Activated CD4-positive, alpha-beta T cell treated with anti-CD3 and anti-CD28 coated beads, Interleukin-2, Interleukin-4, amounts not matched to agents 100 ng/mL and 50 ng/mL, durations not matched to agents 16 hours and 8 hours (primary cell): ENCODE measurements around the gene OR8B4.
"Not testable (repeated sequence)": the region's sequence is repeated elsewhere in the genome, so short reads cannot be mapped to it uniquely, and the experiment has no call there.

Source experiments
- DNase-seq: peaks from one replicate; pipeline ENCODE4 v3.0.0-alpha.2; 2020; ENCODE audit warnings: low spot score

OR8B4 gene

DNA sequence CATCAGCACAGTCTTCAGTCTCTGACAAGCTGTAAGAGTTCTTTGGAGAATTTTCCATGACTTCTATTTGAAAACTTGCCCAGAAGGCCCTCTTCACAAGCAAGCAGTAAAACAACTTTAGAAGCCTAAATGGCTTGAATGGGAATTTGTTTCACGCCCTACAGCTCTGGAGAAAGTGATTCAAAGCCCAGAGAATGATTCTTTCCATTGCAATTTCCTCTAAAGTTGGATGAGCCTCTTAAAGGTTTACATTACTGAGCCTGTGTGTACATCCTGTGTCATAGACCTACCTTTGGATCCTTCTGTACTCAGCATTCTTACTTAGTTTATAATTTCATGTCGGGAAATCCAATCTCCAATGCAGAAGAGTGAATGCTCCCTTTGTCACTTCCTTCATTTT is 19.1 kb downstream of the OR8B4 start:
- no peak for DNase-seq

DNA sequence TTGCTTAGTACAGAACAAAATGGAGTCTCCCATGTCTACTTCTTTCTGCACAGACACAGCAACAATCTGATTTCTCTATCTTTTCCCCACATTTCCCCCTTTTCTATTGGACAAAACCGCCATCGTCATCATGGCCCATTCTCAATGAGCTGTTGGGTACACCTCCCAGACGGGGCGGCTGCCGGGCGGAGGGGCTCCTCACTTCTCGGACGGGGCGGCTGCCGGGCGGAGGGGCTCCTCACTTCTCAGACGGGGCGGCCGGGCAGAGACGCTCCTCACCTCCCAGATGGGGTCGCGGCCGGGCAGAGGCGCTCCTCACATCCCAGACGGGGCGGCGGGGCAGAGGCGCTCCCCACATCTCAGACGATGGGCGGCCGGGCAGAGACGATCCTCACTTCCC is 21.5 kb downstream of the OR8B4 start:
- not testable (repeated sequence) for DNase-seq

DNA sequence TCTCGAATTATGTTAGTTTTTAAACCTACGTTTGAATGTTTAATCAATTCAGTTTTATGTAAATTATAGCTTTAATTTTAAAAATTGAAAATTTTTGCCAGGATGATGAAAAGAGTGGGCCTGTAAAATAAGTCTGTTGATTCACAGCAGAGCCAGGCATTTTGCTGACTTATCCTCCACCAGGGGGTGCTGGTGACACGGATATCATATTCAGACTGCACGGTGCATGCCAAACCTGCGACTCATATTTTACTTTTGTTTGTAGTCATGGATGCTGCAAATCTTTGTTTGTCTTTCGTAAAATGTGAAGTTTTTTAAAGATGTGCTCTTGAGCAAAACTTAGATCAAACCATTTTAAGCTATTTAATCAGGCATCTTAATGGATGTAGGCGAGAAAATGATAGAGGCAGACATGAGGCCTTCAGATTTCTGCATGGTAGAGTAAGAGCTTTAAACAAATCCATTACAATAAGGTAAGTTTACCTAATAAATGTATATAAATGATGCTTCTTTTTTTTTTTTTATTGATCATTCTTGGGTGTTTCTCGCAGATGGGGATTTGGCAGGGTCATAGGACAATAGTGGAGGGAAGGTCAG is 22.2 kb downstream of the OR8B4 start:
- DNase-seq, result peak; percentile 81

DNA sequence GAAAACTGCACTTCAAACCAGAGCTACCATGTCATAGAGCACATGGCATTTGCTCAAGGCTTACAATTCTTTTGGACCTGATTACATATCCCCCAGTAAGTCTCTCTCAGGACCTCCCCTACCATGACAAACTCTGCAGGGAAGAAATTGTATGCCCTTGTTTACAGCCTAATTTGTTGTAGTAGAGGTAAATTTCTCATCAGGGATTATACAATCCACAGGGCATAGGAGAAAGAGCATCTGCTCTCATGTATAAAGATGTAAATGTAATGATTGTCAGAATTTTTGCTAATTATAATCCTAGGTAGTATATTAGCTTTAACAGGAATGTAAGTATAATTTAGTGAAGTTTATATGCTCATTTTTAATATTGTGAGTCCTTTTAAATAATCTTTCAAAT is 25.7 kb downstream of the OR8B4 start, which contains the start of gene OR8B3:
OR8B3 (minus strand) TSS at position 101 of the 400 bp plus-strand sequence. CDS start 1,673 bp downstream, outside the sequence.
- no peak for DNase-seq

DNA sequence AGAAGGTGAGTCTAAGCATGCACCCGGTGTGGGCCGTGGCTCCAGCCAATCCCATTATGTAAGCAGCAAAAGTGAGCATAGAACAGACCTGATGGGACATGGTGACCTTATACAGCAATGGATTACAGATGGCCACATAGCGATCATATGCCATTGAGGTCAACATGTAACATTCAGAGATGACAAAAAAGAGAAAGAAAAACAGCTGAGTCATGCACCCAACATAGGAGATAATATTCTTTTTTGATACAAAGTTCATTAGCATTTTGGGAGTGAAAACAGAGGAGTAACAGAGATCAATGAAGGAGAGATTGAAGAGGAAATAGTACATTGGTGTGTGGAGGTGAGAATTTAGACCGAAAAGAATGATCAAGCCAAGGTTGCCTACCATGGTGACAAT is 27.8 kb downstream of the OR8B4 start:
- DNase-seq, result not testable (repeated sequence)

DNA sequence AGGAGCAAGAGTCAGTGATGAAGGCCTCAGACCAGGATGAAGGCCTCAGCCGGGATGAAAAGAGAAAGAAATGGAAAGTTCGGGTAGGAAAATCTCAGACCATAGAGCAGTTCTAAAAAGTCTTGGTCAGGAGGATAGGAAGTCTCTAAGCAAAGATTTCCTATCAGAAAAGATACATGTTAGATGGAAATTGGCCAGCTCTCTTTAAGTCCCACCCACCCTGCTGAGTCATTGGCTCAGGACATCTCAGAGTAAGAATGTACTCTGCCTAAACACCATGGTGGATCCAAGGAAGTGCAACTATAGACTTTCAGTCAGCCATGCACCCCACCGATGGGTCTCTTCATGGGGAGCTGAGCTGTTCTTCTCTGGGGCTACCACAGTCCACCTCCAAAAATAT is 30.3 kb downstream of the OR8B4 start:
- DNase-seq, result no peak

DNA sequence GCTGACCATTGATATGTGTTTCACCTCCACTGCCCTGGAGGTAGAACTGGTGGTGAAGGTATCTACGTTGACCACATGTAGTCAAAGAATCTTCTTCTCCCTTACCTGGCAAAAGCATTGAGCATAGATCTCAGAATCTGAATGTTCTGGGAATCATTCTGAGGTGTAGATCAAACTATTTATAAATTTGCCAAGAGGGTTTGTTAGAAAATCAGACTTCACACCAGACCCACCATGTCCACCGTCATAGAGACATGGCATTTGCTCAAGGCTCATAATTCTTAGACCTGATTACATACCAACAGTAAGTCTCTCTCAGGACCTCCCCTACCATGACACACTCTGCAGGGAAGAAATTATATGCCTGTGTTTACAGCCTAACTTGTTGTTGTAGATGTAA is 40.3 kb downstream of the OR8B4 start, which contains the start of gene OR8B2:
OR8B2 (minus strand) TSS at position 101 of the 400 bp plus-strand sequence. CDS start 1,156 bp downstream, outside the sequence.
- DNase-seq, result no peak

DNA sequence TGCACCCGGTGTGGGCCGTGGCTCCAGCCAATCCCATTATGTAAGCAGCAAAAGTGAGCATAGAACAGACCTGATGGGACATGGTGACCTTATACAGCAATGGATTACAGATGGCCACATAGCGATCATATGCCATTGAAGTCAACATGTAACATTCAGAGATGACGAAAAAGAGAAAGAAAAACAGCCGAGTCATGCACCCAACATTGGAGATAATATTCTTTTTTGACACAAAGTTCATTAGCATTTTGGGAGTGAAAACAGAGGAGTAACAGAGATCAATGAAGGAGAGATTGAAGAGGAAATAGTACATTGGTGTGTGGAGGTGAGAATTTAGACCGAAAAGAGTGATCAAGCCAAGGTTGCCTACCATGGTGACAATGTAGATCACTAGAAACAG is 41.8 kb downstream of the OR8B4 start:
- not testable (repeated sequence) for DNase-seq

DNA sequence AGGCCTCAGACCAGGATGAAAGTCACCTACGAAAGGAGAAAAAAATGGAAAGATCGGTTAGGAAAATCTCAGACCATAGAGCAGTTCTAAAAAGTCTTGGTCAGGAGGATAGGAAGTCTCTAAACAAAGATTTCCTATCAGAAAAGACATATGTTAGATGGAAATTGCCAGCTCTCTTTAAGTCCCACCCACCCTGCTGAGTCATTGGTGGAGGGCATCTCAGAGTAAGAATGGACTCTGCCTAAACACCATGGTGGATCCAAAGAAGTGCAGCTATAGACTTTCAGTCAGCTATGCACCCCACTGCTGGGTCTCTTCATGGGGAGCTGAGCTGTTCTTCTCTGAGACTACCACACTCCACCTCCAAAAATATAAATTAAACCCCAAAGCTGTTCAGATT is 44.1 kb downstream of the OR8B4 start:
- no peak for DNase-seq

DNA sequence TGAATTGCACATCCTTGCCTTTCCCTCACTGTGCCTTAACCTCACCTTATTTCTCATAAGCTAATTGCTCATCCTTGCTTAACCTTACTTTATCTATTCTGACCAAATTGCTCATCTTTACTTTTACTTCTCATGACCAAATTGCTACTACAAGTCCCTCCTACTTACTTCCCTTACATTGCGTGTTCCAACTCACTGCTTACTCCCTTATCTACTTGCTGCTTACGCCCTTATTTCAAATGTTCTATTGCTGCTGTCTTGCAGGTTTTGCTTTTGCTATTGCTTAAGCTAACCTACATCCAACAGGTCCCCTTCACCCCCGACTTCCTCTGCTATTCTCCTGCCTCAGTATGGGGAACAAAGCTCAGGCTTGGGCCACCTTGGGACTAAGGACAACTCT is 48.4 kb downstream of the OR8B4 start:
- DNase-seq, result no peak
